NCI-H128 (cell line): ENCODE data around the gene USP38.
"Not testable (repeated sequence)": the region's sequence is repeated elsewhere in the genome, so short reads cannot be mapped to it uniquely, and the experiment has no call there.

Experiments used
- DNase-seq: peaks from one replicate; lab custom pipeline; 2025; ENCODE audit not compliant: unreplicated experiment; lab: John Stamatoyannopoulos, UW

USP38 gene

DNA sequence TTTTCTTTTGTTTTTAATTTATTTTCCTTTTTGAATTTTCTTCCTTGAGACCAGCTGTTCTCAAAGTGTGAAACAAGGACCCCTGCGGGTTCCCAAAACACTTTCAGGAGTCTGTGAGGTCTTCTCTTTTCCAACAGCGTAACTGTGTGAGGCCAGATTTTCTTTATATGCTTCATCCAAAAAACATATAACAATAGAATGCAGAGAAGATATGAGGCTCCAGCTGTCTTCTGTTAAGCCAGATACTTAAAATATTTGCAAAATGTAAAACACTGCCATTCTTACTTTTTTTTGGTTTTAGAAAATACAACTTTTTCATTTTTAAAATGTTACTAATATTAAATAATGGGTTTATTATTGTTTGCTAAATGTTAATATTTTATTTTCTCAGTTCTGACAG, 27.8 kb downstream of the USP38 start:
- no peak for DNase-seq

DNA sequence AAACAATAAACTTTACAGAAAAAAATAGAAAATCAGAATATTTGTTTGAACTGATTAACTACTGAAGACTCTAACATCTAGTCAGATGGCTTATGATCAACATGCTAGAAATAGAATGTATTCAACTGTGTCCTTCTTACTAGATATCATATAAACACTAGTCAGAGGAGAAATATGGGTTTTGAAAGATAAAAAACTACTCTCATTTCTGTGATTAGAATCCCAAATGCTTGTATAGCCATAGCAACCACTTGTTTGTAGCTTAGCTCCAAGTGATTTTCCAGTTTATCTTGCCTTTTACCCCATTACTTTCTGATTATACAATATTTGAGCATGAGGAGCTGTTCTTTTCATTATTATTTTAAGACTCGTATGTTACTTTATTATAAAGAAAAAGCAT, 31.2 kb downstream of the USP38 start:
- DNase-seq, result no peak

GRCh38 chr4:143224255-143224654, 39.5 kb downstream of the USP38 start:
- DNase-seq, result no peak

DNA sequence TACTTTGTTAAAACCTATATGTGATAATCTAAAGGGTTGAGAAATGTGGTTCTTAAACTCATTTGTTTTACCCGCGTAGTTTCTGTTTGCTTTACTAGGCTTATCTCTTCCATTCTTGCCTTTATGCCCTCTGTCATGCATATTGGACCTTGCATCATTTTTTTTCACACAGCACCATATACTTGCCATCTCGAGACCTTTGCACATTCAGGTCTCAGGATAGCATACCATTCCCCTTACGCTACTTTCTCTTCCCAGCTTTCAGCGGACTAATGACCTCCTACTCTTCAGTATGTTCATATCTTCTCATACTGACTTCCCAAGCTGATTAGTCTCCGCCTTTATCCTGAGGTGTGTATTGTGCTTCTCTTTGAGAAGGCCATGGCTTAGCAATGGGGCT, 40.5 kb downstream of the USP38 start:
- DNase-seq, result no peak

GRCh38 chr4:143230683-143231082, 46.0 kb downstream of the USP38 start:
- no peak for DNase-seq

- DNase-seq, result no peak
Observed at GRCh38 chr4:143232277-143232676, 47.6 kb downstream of the USP38 start.

- DNase-seq, result no peak
Observed at GRCh38 chr4:143234153-143234552, 49.4 kb downstream of the USP38 start.

DNA sequence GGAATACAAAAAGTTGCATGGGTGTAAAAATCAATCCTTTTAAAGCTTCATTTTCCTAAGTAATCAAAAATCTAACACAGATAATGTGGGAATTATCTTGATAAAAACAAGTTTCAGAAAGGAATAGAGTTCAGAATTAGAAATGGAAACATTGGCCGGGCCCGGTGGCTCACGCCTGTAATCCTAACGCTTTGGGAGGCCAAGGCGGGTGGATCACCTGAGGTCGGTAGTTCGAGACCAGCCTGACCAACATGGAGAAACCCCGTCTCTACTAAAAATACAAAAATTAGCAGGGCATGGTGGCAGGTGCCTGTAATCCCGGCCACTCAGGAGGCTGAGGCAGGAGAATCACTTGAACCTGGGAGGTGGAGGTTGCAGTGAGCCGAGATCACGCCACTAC, 52.5 kb downstream of the USP38 start:
- DNase-seq, result not testable (repeated sequence)

DNA sequence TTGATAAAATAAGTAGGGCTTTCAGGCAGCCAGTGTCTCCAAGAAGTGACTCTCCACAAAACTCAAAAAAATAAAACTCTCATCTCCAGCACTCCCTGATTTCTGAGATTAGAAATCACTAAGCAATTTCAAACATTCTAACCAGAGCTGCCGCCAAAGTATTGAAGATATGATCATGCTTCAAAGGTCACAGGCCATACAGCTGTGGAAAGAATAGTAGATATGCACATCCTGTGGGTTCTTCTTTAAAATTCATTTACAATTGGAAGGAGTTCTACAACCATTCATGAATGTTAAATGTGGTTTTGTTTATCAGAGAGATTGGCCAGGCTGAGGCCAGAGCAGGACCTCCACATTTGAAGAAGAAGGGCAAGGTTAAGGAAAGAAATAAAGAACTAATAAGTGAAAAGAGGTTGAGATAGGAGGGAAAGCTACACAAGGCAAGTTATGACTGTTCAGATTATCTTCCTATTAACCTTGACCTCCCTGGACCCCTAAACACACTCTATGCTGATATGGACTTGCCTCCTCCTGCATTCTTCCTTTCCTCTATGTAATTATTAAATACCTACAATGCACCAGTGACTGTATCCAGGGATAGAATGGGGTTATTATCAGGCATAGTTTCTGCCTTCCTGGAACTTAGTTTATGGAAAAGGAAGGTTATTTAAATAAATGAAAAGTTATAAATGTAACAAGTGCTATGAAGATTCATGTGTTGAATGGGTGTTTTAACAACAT, 56.4 kb downstream of the USP38 start:
- no peak for DNase-seq

DNA sequence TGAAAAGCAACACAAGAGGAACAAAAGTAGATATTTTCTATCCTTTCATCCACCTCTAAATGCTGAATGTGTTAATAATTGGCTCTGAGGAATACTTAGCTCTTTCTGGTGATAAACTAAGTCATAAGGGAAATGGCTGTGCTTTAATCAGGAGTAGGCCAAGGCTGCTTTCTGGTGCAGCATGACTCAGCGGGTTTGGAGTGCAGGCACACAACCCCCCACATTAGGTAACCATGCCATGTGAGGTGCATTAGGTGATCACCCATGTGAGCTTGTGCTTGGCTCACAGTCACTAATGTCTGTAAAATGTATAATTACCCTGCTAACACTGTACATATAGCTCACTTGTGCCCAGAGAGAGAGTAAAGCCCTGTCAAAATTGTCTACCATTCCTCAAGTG, 57.2 kb downstream of the USP38 start:
- DNase-seq, result no peak

DNA sequence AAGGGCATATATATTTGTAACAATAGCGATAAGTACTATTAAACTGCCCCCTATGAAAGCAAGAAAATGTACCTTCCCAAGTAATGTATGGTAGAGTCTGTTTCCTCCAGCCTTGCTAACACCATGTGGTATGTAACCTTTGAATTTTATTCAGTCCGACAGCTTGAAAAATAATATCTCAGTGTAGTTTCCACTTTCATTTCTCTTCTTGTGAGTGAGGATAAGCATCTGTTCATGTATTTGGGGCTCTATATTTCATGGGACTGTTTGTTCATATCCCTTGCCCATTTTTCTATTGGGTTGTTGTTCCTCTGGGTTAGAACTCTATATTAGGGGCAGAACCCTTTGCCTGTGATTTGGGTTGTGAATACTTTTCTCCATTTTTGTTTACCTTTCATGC, 58.3 kb downstream of the USP38 start:
- no peak for DNase-seq

- DNase-seq, result no peak
Observed at GRCh38 chr4:143246977-143247376, 62.3 kb downstream of the USP38 start.

- DNase-seq, result no peak
Observed at GRCh38 chr4:143247866-143248265, 63.1 kb downstream of the USP38 start.

- no peak for DNase-seq
Observed at GRCh38 chr4:143248827-143249226, 64.1 kb downstream of the USP38 start.

- DNase-seq, result no peak
Observed at GRCh38 chr4:143250617-143251016, 65.9 kb downstream of the USP38 start.

GRCh38 chr4:143251348-143251747, 66.6 kb downstream of the USP38 start:
- no peak for DNase-seq

DNA sequence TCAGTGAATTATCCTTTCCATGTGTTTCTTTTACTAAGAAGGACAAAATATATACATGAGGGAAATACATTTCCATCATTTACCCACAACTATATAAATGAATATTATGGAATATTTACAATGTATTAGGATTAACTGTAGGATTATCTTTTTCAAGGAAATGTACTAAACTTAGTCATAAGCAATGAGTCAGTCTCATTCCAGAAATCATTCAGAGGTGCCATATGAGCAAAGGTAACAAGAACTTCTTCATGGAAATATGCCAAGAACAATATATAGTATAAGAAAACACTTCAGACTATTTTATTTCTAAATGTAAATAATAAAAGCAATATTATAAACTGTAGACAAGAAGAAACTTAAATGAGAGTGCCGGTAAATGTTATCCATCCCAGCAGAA, 67.1 kb downstream of the USP38 start:
- DNase-seq, result no peak

DNA sequence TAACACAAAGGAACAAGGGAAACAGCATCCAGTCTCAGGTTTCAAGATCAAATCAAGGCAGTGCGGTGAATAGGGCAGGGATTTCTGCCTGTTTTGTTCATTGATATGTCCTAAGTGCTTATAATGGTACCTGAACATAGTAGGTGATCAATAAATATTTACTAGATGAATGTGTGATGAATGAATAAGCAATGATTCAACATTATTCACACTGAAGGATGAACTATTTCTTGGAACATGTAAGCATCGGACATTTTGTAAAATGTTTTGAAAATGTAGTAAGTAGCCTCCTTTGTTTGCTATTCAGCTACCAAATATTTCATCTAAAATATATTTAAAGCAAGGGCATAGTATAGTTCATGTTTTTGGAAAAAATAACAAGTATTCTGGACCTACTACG, 67.8 kb downstream of the USP38 start:
- DNase-seq, result no peak

GRCh38 chr4:143253166-143253565, 68.4 kb downstream of the USP38 start:
- DNase-seq, result no peak

DNA sequence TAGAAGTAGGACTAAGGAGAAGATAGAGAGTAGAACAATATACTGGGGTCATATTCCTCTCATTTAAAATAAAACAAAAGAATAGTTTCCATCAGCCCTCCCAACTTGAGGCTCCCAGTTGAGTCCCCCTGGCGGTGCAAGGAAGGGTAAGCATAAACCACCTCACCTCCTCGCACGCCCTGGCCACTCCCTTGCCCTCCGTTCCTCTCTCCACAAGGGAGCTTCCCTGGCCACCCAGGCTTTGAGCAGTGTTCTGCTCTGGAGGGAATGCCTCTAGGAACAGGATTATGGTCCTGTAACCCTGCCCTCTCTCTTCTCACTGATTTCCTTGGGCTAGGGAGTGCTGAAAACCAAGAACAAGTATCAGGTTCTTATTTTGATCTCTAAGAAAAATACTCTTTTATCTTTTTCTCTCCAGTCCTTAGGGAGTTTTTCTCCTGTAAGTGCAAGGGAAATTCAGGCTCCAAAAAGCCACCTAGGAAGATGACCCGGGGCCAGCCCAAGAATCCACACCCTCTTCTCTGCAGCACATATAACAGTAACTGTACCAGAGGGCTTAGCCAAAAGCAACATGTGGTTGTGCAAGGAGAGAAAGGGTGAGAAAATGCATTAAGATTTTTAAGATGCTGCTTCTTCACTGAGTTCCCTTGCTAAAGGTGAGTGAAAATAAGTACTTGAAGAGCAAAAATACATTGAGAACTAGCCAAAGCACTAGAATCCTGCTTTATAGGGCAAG, 69.9 kb downstream of the USP38 start:
- DNase-seq, result no peak

GRCh38 chr4:143256456-143256855, 71.7 kb downstream of the USP38 start:
- DNase-seq, result no peak

DNA sequence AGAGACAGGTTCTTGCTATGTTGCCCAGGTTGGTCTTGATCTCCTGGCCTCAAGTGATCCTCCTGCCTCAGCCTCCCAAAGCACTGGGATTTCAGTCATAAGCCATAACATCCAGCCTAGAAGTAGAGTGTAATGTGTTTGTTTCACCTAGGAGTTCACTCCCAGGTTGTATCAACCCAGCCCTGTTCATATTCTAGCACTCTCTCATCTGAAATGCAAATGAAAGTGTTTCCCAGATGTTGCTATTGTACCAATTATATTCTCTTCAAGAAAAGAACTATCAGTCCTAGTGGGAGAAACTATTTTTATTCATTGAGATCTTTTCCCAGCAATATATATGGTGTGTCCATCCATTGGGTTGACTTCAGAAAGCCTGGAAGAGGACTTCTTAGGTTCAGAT, 72.6 kb downstream of the USP38 start:
- no peak for DNase-seq

DNA sequence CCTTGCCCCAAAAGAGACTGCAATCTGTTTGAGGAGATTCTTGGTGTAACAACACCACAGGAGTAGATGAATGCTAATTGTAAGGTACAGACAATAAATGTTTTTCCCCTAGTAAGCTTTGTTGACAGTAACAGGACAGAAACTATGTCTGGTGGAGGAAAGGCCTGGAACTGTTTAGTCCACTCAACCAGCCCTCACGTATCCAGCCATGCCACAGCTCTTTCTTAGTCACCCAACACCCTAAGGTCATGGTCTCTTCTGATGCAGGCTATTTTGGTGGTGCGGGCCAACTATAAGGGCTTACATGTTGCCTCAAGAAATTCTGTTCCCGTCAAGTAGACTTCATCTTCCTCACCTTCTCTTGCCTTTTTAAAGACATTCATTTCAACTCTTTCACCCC, 76.0 kb downstream of the USP38 start:
- no peak for DNase-seq
